RPMI7951 (cell line): Measurements from ENCODE around the gene KRTAP5-6. TPM values are rescaled to one million over a fixed set of nuclear protein-coding genes. Genes with fewer than 3 reads are reported as not detected.
"Not testable (repeated sequence)": the region's sequence is repeated elsewhere in the genome, so short reads cannot be mapped to it uniquely, and the experiment has no call there.

Experiments
- DNase-seq: peaks from one replicate; pipeline ENCODE4 v3.0.0-alpha.2; 2012; ENCODE audit warnings: low read depth
- total RNA-seq: library from RNA; depleted of rRNA; stranded (reverse); fragments of >200 nt; shearing (Covaris generic); gene quantifications from 2 replicates; pipeline ENCODE4 v1.2.3, GENCODE V29; 2014

KRTAP5-6 gene
- total RNA-seq, 1 experiment from 2014 or later = not detected

DNA sequence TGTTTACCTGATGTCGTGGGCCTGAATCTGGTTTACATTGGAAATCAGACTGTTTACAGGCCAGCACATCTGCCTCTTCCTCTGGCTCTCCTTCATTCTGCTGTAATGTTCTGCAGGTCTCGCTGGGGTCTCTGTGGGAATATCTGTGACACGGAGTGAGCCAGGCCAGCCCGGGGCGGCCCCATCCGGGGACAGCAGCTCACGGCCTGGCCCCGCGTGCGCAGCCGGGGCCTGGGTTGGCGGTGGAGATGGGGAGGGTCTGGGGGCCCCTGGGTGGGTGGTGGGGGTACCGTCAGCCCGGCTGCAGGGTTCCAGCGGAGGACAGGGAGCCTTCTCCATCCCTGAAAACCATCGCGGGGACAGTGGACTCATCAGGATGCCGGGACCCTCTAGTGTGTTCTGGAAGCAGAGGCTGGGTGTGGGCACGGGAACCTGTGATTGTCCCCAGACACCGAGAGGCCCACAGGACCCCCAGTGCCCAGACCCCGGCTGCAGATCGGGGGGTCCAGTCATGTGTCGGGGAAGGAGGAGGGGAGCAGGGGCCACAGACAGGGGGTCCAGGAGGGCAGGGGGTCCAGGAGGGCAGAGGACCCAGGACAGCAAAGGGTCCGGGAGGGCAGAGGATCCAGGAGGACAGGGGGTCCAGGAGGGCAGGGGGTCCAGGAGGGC is 13.0 kb upstream of the KRTAP5-6 start:
- not testable (repeated sequence) for DNase-seq

DNA sequence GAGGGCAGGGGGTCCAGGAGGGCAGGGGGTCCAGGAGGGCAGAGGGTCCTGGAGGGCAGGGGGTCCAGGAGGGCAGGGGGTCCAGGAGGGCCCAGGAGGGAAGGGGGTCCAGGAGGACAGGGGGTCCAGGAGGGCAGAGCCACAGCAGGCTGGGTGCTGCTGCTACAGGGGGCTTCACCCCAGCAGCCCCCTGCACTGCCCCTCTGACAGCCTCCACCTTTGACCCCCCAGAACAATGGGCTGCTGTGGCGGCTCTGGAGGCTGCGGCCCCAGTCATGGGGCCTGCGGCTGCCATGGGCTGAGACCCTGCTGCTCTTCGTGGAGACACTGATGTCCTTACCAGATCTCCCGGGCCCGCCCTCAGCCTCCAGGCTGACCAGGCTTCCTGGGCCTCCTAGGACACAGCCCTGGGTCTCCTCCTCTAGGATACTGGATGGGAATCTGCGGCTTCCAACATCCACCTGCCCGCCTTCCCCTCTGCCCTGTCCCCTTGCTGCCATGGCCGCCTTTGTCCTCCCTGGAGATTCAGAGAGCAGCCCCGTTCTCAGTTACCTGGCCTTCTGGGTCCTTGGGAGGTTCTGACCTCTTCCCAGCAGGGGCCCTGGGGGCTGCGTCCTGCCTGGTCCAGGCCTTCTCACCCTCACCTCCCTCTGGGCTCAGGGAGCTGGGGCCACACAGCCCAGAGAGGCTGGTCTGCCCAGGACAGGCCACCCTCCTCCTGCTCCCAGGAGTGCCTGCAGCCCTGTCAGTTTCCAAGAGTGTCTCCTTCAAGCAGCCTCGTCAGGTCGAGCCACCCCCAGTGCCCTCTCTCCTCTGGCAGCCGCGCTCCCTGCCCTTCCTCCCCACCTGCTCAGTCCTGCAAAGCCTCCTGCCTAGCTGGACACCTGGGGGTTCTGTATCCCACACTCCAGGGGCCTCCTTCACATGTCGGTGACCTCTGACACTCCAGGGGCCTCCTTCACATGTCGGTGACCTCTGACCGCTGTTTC is 11.8 kb upstream of the KRTAP5-6 start:
- DNase-seq = not testable (repeated sequence)

DNA sequence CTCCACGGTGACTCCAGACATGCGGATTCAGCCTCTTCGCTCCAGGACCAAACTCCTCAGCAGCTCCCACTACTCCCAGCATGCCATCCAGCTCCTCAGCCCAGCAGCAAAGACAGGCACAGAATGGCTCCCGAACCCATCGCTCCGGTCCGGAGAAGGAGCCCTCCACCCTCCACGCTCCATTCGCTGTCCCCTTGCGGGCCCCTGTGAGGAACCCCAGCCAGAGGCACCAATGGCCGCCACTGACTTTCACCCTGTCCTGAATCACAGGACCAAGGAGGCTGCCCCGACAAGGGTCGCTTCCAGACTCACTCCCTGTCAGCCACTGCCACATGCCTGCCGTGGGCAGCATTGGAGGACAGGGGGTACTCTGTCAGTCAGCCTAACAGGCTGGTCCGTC is 10.8 kb upstream of the KRTAP5-6 start:
- not testable (repeated sequence) for DNase-seq

GRCh38 chr11:1688336-1688947 is 8.6 kb upstream of the KRTAP5-6 start:
- not testable (repeated sequence) for DNase-seq

DNA sequence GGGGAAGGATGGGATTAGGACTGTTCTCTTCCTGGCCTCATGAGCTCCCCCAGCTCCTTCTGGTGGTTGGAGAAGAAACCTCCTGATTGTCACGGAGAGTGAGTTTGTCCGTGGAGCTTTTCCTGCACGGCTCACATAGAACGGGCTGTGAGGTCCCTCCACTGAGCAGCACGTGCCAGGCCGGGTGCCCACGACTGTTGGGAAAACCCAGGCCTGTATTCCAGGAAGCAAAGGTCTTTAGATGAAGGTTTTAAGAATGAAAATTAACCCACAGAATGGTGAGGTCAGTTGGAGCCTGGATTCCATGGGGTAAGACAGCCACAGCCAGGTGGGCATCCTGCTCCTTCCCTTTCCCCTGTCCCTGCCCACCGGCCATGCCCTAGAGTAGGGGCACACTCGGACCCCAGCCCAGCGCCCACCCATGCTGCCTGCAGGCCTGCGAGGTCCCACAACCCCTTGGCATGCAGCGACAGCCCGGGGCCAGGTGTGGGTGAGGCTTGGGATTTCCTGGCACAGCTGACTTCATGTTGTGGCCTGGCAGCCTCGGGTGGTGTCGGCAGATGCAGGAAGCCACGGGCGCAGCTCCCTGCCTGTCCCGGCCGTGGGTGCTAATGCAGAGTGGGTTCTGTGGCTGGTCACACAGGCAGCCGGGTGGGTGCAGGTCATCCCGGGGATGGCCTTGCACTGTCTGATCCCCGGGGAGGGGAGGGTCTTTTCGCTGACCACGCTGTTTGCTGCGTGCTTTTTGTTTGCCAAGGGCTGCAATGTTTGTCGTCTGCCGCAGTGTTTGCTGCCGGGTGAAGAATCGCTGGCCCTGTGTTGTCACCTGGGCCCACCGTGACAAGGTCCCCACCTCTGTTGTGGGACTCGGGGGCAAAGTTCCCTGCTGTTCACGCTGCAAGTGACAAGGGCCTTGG is 7.5 kb upstream of the KRTAP5-6 start:
- DNase-seq = not testable (repeated sequence)

DNA sequence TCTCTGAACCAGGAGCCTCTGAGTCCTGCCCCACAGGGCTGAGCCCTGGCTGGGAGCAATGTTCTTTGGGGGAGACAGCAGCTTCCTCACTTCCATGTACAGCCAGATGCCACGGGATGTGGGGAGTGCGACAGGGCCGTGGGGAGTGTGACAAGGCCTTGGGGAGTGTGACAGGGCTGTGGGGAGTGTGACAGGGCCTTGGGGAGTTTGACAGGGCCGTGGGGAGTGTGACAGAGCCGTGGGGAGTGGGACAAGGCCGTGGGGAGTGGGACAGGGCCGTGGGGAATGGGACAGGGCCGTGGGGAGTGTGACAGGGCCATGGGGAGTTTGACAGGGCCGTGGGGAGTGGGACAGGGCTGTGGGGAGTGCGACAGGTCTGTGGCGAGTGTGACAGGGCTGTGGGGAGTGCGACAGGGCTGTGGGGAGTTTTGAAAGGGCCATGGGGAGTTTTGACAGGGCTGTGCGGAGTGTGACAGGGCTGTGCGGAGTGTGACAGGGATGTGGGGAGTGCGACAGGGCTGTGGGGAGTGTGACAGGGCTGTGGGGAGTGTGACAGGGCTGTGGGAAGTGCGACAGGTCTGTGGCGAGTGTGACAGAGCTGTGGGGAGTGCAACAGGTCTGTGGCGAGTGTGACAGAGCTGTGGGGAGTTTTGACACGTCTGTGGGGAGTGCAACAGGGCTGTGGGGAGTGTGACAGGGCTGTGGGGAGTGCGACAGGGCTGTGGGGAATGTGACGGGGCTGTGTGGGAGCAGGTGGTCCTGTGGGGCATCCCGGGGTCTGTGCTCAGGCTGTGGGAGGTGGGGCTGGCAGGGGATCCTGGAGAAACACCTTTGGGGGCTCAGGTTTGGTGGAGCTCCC is 6.6 kb upstream of the KRTAP5-6 start:
- DNase-seq = no peak

- no peak for DNase-seq
Measured at GRCh38 chr11:1691026-1691877, 5.7 kb upstream of the KRTAP5-6 start.

DNA sequence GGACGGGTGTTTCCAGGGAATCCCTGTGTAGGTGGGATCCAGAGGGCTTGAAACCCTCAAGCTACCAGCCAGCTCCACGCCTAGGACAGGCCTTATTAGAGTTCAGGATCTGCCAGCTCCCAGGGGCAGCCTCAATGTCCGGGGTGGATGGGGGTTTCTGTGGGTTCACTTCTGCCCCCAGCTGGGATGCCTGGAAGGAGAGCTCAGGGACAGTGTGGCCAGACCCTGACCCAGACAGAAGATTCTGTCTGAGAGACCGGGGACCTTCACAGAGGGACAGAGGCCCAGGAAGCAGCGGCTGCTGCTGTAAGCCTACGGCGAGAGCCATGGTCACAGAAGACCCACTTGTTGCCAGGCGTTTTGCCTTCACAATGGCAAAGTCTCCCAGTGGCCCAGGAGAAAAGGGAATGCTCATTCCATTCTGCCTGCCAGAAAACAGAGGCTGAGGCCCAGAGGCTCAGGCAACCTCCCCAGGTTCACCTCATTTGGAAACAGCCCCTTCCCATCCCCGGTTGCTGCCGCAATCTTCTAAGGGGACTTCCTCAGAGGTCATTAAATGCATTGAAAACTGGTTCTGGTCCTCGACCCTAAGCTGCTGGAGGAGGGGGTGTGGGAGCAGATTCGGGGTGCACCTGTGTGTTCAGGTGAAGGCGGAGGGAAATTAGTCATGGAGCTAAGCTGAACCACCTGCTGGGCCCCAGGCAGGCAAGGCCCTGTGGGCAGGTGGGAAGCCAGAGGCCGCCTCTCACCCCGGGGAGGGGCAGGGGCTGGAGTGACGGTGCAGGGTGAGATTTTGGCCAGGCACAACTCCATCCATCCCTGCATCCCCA is 4.9 kb upstream of the KRTAP5-6 start:
- DNase-seq = no peak

- no peak for DNase-seq
Measured at GRCh38 chr11:1692708-1693326, 4.2 kb upstream of the KRTAP5-6 start.

DNA sequence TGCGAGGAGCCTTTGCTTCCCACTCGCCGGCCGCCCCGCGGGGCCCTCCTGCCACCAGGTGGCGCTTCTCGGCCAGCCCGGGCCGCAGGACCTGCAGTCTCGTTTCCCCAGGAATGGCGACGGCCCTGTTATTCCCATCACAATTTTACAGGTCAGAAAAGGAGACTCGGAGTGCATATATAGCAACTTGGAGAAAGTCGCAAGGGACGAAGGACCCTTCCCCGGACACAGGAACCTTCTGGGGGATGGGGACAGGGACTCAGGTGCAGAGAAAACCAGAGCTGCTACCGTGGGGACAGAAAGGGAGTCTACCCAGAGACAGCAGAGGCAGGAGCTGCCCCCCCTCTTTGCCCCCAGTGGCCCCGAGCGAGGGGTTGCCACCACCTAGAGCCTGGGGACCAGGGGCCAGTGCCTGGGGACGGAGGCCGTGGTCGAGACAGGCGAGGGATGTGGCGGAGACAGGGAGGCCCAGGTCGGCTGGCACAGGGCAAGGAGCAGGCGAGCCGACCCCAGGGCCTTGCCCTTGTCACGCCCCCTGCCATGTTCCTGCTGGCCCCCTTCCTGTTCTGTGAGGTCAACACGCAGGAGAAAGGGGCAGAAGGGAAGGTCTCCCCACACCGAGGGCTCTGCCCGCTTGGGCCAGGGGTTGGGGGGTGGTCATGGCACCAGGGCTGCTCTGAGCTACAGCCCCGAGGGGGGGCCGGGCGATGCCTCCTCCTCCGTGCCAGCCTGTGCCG is 3.5 kb upstream of the KRTAP5-6 start:
- DNase-seq = peak; percentile 60

DNA sequence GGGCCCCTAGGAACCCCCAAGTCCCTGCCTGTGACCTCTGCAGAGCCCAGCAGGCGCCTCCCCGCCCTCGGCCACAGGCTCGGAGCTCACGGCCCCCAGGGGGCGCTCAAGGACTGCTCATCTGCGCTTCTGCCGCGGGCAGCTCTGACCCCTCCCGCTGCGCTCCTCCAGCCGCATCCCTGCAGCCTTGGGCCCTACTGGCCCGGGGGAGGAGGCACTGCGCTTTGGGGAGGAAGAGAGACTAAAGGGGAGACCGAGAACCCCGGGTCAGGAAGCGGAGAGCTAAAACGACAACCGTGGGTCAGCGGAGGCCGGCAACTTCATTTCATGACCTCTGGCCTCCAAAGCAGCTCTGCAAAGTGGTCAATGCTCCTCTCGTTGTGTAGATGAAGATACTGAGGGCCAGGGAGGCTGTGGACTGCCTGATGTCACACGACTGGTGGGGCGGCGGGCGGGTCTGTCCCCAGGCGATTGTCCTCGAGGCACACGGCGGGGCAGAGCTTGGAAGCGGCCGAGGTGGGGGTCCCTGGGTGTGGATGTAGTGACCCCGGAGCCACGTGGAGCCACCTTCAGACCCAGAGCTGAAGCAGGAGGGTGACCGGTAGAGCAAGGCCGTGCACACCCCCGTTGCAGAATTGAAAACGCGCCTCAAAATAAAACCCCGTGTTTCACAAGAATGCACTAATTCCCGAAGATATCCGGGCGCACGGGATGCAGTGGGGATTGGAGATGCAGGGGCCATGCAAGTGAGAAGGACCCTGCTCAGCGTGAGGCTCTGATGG is 2.7 kb upstream of the KRTAP5-6 start:
- peak; percentile 66 for DNase-seq

GRCh38 chr11:1694846-1695547 is 2.0 kb upstream of the KRTAP5-6 start:
- DNase-seq = no peak

DNA sequence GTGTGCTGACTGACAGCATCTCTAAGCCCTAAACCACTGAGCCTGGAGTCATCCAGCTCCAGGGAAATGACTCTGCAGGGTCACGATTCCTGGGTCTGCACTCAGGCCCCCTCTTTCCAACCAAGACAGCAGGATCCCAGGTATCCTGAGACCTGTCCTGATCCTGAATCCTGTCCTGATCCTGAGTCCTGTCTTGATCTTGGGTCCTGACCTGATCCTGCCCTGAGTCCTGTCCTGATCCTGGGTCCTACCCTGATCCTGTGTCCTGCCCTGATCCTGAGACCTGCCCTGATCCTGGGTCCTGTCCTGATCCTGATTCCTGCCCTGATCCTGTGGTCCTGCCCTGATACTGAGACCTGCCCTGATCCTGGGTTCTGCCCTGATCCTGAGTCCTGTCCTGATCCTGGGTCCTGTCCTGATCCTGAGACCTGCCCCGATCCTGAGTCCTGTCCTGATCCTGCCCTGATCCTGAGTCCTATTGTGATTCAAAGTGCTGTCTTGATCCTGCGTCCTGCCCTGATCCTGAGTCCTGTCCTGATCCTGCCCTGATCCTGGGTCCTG is 1.4 kb upstream of the KRTAP5-6 start:
- DNase-seq = no peak

DNA sequence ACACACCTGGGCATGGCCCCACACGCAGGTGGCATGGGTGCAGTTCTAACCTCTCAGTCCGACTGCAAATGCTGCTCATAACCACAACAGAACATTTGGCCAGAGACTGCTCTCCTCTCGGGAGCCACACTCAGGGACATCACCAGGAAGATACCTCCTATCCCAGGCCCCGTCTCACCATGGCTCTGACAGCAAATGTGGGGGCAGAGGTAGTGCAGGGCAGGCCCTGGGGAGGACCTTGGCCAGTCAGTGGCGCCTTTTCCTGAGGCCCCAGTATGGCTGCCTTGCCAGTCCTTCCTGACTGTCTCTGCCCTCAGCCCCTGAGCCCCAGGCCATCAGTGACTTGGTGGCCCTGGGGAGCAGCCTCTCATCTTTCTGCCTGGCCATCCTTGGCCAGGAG is 2.8 kb downstream of the KRTAP5-6 start:
- no peak for DNase-seq

GRCh38 chr11:1701091-1701807 is 4.3 kb downstream of the KRTAP5-6 start:
- DNase-seq = no peak
